Germinal center (tissue), 1 donor: ENCODE data around the gene PDE4B.

ENCODE experiments used
- DNase-seq: peaks from one replicate; pipeline ENCODE4 v3.0.0; 2012; ENCODE audit warnings: mixed read lengths, low spot score

PDE4B gene

DNA sequence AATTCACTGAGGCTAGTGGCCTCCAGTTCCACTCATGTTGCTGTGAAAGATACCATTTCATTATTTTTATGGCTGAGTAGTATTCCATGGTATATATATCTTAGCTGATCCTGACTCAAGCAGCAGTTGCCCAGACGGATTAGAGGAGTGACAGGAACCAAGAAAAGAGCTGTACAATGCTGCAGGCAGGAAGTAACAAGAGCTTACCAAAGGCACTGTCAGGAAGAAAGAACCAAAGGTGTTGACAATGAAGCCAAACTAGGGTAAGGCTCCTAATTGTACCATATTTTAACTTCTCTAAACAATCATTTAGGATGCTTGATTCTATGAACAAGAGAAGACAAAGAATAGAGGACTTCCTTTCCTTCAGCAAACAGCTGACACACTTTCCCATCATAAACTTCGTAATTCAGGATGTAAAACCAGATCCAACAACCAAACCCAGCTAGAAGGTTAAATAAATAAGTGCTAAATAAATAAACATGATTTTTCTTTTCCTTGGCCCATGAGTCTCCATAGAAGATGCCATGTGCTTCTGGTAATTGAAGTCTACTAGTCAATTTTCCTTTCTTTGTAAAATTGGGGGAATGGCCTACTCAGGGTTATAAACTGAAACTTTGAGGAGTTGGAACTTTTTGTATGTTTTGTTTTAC is 493.0 kb downstream of the PDE4B start:
- no peak for DNase-seq

DNA sequence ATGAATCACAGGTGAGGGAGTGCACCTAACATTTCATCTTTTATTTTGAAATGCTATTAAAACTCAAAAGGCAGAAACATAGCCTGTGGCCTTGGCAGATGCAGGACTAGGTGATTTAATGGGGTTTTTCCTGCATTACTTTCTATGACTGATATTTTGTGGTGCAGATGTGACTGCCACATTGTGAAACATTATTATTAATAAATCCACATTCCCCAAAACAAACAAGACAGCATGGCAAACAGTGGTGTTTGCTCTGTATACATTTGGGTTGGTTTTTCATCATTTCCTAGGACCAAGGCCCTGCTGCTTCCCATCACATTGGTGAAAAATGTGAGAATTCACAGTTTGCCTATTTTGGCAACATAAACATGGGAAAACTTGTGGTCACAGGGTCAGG is 493.6 kb downstream of the PDE4B start:
- DNase-seq: no peak

DNA sequence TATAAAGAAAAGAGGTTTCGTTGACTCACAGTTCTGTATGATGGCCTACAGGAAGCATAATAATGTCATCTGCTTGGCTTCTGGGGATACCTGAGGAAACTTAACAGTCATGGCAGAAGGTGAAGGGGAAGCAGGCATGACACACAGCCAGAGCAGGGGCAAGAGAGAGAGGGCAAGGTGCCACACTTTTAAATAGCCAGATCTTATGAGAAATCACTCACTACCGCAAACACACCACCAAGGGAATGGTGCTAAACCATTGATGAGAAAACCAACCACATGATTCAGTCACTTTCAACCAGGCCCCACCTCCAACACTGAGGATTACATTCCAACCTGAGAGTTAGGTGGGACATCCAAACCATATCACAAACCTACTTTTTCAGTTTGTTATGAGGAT is 495.4 kb downstream of the PDE4B start:
- DNase-seq: no peak

DNA sequence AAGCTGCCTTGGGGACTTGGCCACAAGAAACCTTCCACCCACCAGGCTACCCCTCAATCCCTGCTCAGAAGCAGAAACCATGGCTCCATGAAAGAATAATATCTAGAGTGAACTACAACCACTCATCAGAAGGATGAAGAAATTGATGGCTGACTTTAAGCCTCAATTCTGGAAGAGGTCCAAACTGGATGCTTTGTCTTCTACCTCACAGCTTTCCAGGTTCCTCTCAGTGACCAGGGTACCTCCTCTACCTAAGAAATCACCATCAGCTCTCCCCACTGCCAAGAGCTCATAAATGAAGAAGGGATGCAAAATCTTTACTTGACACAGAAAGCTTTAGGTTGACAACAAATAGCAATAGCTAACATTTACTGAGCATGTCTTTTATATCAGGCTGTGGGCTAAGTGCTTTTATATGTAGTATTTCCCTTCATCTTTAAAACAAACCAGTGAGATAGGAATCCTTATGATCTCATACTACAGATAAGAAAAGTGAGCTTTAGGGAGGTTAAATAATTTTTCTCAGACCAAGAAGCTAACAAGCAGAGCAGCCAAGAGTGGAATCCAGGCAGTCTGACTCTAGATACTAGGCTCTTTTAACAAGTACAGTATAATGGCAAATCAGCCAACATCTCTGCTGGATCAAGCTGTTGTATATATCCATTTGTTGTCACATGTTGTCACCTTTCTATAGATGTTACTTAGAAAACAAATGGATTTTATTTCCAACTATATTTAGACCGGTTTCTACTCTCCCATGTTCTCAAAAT is 498.3 kb downstream of the PDE4B start:
- no peak for DNase-seq

DNA sequence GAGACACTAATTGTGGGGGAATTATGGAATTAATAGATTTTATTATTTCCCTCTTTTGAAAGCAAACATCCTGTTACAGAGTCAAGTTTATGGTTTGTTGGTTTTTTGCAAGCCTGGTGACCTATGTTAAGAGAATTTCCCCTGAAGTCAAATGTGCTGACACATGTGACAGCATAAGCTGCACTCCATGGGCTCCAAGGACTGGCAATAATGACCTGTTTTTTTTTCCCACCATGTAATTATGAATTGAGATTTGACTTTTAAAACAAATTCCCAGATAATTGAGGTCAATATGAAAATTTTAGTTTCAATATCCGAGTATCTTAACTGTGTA is 498.8 kb downstream of the PDE4B start:
- no peak for DNase-seq

DNA sequence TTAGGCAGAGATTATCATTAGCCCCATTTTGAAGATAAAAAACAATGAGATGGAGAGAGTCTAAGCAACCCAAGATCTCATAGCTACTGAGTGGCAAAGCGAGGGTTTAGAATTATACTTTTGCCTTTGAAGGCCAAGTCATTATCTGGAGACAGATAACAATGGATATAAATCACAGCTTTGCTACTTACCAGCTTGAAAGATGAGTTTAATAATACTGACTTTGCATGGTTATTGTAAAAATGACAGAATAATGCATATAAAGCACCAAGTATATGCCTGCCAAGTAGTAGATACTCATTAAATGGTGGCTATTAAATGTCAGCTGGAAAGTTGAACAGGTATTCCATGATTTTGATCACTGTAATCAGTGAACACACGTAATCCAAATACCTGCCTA is 499.6 kb downstream of the PDE4B start:
- no peak for DNase-seq

DNA sequence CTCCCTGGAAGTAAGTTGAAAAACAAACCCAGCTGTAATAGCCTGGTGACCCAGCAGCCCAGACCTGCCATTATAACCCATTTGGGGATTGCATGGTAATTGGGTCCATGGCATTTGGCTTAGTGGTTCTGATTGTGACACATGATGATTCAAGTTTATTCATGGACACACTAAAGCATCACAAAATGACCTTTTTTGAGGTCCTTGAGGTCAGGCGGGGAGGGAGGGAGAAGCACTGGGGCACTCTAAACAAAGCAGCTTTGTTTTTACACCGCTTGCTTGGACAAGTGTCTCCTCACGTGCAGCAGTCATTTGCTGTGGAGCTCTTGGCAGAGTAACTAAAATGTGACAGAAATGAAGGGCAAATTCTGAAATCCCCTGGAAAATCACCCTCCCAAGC is 500.2 kb downstream of the PDE4B start:
- DNase-seq: no peak

DNA sequence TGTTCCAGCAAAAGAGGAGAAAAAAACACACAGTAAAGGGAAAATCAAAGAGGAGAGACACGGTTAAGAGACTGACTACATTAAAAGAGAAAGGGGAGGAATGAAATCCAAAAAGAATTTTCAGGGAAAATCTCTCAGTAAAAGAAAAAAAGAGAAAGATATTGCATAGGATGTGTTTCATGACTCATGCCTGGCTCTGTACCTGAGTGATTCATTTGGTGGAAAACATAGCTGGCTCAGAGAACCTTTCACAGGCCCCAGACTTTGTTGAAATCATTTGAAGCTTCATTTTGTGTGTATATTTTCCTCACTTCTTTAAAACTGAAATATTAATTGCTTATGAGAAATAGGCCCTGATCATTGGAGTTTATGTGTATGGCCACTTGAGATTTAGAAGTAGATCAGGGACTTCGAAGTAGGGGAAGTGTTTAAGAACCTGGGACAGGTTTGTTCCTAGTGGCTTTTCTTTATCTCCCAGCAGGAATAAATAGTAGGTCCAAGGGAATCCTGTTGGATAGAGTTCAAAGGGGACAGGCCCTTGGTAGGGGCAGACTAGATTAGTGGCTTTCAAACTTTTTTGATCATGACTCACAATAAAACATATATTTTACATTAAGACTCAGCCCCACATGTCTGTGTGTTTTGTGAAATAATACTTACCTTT is 502.1 kb downstream of the PDE4B start:
- no peak for DNase-seq

DNA sequence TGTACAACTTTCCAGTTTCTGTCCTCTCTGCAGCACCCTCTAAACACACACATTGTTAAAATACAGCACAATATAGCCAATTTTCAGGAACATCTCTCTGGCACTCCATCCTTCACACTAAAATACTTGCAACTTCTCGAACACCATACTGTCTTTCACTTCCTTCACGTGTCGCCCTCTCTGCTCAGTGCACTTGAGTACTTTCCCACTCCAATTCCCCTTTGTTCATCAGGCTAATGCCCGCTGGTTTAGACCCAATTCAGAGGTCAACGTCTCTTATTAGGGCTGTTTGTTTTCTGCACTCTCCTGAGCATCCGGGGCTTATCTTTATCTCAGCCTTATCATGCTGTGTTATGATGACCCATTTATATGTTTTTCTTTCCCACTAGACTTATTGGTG is 503.1 kb downstream of the PDE4B start:
- no peak for DNase-seq

DNA sequence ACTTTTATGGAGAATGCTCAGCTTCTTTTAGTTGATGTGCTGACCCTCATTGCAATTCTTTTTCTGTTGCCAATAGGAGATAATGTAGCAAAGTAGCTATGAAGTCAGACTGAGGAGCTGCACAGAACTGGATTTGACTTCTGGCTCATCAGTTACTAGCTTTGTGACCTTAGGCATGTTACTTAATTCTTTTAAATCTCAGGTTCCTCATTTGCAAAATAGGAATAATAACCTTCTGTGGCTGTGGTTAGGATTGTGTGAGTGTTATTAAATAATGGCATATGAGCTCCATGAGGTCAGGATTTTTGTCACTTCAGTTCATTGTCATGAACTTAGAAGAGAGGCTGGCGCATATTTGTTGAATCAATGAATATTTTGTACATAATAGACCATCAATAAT is 503.7 kb downstream of the PDE4B start:
- DNase-seq: no peak

DNA sequence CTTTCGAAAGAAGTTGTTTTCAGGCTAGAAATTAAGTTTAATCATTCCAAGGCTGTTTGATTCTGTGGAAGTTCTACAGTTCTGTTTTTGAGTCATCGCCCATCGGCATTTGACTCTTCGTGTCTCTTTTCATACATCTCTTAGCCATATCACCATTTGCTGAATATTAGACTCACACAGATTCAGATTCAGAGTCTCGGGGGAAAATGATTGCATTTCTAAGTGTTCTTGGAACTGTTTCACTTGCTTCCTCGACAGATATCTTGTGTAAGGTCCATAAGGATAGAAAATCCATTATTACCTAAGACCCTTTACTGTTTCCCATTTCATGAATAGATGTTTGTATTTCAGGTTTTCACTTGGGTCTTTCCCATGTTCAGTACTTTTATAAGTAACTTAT is 504.3 kb downstream of the PDE4B start:
- no peak for DNase-seq

DNA sequence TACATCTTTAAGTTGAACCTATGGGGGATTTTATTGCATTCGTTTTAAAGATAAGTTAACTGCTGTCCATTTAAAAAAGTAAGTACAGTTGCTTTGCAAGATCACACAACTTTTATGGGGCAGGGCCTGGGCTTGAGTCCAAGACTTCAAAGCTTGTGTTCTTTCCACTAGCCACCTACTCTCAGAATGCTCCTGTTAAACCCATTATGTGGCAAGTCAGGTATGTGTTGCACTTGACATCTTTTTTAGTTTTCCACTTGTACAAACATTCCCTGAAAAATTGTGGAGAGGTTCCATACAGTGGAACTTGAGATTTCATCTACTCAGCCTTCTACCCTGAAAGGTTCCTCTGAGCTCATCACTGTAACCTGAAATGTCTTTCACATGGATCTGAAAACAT is 505.8 kb downstream of the PDE4B start:
- DNase-seq: no peak

DNA sequence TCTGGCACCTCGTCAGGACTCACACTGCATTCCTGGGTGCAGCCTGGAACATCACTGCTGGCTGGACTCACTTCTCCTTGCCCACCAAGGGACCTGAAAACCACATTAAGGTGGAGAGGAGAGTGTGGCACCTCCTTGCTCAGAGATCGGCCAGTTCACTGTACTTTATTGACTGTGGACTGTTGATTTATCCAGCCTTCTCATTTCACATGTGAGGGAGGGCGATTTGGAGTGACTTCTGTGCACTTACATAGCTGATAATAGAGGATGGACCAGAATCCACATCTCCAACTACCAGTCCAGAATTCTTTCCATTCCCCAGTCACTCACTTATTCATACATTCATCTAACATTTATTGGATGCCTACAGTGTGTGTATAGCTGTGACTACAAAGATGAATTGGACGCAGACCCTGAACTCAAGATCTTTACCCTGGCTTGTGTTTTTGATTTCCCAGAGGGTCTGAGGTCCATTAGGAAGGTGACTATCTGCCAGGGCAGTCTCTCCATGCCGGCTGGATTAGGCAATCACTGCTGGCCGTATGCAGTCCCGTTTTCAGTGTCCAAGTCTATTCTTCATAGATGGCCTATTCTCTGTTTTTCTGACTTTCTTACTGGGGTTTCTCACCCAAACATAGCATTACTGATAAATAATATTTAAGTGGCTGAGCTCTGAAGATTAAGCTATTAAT is 507.7 kb downstream of the PDE4B start:
- DNase-seq: no peak

DNA sequence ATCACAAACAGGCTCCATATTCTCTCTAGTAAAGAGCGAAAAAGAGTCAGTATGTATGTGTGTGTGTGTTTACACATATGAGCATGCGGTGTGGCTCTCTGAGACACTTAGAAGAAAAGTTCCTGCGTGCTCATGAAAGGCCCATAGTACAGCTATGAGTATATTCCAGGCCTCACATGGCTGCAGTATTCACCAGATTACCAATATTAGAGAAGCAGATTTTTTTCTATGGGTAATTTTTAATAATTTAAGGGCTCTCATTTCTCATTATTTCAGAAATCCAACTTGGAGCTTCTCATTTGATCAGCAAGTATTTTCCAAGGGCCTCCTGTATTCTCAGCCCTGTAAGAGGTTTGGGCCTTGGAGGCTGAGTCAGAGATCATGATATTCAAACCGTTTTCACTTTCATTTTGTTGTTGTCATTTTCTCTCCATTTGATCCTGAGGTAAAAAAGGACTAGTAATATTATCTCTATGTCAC is 508.3 kb downstream of the PDE4B start:
- no peak for DNase-seq

DNA sequence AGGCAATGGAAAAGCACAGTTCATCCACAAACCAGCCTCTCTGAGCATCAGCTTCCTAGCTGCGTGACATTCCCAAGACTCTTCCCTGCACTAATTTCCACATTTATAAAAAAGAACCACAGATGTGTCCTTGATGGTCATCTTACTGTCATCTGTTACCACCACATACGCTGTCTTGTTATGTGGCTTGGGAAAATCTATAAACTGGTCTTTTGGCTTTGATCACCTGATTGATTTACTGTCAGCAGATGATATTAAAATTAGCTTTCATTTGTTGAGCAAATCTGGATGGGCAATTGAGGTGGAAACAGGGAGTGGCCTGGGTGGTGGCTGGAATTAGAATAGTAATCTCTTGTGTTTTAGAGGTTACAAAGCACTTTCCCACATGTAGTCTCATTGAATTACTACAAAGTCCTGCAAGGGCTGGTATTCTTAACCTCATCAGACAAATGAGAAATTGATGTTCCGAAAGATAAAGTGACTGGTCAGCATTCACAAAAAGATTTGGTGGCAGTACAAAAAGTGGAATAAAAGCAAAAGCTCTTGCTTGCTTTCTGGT is 509.6 kb downstream of the PDE4B start:
- no peak for DNase-seq

DNA sequence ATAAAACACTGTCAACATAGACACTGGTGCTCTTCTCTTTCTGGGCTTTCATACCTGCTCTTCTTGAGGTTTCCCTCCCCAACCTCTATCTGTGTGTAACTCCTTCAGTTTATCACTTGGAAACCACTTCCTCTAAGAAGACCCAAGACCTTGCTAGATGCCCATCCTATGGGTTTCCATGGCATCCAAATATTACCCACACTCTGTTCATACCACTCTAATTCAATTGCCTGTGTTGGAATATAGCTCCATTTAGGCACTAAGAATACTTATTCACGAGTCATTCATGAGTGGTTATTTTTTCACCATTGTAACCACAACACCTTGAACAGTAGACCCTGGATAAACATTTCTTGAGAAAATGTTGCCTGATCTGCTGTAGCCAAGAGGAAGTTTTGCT is 510.1 kb downstream of the PDE4B start:
- DNase-seq: no peak

DNA sequence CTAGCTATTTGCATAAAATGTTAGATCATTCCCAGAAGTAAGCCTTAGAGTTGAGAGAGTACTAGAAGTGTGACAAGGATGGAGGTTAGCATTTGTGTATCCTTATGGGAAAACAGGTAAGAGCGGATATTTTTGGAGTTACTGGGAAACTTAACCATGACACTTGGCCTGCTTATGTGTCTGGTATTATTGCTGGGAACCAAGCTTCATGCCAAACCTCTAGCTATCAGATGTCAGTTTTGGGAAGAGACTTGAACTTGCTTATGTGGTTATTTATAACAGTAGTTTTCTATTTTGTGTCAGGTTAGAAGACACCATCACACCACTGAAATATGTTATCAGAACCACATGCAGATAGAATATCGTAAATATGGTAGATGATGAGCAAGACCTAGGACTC is 511.0 kb downstream of the PDE4B start:
- DNase-seq: no peak

DNA sequence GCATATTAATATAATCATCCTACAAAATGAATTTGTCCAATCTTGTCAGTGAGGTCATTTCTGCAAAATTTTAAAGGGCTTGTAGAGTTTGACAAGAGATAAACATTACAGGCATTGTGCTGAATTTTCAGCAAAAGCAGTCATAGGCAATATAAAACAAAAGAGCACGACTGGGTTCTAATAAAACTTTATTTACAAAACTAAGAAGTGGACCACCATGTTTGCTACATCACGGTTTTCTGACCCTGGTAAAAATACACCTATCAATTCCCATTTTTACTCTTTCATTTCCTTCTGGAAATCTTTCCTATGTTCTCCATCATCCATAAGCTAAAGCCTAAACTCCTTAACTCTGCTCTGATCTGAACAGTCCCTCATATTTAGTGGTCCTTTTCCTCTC is 511.4 kb downstream of the PDE4B start:
- DNase-seq: no peak

DNA sequence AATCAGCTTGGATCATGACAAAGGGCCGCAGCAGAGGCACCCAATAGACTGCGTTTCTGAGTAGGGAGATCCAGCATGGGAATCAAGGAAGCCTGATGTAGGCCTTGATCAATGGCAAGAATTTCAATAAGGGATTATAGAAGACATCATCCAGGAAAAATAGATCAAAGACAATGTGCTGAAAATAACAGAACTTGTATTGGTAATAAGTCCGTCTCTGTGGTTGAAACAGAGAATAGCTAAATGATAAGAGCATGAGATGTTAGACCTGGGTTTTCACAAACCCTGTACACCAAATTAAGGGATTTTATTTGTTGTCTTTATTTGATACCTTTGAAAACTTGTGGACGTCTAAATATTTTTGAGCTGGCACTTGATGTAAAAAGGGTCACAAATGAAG is 513.2 kb downstream of the PDE4B start:
- DNase-seq: no peak

DNA sequence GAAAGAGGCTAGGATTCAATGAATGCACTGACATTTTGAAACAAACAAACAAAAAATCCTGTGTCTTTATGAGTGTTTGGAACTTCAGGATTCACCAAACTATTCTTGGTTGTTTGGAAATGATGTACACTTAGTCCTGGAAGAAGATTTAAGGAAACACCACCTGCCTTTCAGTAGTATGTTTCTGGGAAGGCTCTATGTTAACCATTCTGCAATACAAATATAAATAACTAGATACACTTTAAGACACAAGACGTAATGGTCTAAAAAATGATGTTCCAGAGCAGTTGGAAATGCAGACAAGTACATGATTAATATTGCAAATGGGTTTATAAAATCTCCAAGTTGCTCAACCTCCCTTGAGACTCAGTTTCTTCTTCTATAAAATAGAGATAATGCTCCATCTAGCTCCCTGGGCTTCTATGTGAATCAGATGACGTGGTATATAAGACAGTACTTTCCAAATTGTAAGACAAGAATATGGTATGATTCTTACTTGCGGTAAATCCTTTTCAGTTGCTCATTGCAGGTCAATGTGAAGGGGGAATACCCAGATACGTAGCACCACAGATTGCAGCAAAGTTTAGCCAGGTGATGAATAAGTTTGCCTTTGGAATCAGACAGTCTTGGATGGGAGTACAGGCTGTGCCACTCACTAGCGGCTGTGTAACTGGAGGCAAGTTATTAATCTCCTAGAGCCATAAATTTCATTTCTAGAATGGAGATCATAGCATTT is 516.5 kb downstream of the PDE4B start:
- no peak for DNase-seq

DNA sequence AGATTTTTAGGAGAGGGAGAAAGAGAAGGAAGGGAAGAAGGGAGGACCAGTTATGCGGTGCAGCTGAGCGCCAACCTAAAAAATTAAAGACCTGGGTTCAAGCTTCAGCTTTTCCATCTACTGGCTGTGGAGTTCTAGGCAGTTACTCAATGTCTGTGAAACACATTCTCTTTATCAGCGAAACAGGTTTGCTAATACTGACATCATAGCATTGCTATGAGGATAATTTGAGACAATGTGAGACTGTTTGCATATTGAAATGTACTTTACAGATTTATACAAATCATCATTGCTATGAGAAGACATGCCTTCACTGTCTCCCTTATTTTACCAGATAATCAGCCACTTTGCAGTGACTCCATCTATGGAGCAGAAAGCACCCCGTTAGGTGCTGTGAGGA is 518.4 kb downstream of the PDE4B start:
- DNase-seq: no peak

DNA sequence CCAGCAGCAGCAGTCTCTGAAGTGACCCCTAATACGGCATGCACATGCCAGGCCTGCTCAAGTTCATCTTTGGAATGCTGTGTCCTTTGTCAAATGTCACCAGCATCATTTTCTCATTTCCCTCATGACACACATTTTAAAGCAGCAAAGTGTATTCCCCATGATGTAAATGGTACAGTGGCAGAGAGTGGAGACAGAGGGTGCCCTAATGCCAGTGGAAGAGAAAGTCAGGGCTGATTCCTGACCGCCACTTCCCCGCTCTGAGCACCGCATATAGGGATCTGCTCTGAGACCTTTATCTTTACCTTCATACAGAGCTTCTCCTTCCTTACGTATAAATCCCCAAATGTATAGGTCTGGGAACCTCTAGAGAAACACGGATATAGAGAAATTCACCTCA is 518.9 kb downstream of the PDE4B start:
- DNase-seq: no peak
